Spleen (tissue), 11 donors: Measurements from ENCODE around the gene NTN1. TPM values are rescaled to one million over a fixed set of nuclear protein-coding genes. Genes with fewer than 3 reads are reported as not detected.
A peak's percentile ranks its signal among the peaks of the same experiment; 100 is the strongest.

Source experiments
- DNase-seq: peaks from one replicate; pipeline ENCODE4 v3.0.0-alpha.2; 2020
- H3K27ac ChIP-seq, 8 donors: fragments of 200-600 bp; sonication (generic) in 7 of 8; 1 replicate in 4 of 8; 2 replicates in 4 of 8; pipeline versions ENCODE4 v1.5.0 to v1.8.0; 2016 to 2021; ENCODE audit warnings: inconsistent platforms in 4 of 8, mild to moderate bottlenecking in 4 of 8, moderate library complexity in 1 of 8
- H3K27me3 ChIP-seq, 7 donors: fragments of 200-600 bp; sonication (generic) in 6 of 7; replicated peaks in 1 of 7; 1 replicate in 4 of 7; 2 replicates in 3 of 7; pipeline versions ENCODE4 v1.5.0 to v1.8.0; 2016 to 2021; ENCODE audit warnings: inconsistent platforms in 3 of 7, mild to moderate bottlenecking in 1 of 7
- H3K36me3 ChIP-seq, 6 donors: fragments of 200-600 bp; sonication (generic) in 5 of 6; 1 replicate in 4 of 6; 2 replicates in 2 of 6; pipeline versions ENCODE4 v1.5.0 to v1.8.0; 2016 to 2021; ENCODE audit warnings: inconsistent platforms in 2 of 6
- H3K4me1 ChIP-seq, 6 donors: fragments of 200-600 bp; sonication (generic) in 5 of 6; 1 replicate in 3 of 6; 2 replicates in 3 of 6; pipeline versions ENCODE4 v1.5.0 to v1.8.0; 2016 to 2021; ENCODE audit warnings: inconsistent platforms in 3 of 6
- H3K4me3 ChIP-seq, 8 donors: fragments of 200-600 bp; sonication (generic) in 7 of 8; 1 replicate in 4 of 8; 2 replicates in 4 of 8; pipeline versions ENCODE4 v1.5.0 to v1.8.0; 2016 to 2021; ENCODE audit warnings: inconsistent platforms in 4 of 8, mild to moderate bottlenecking in 4 of 8, moderate library complexity in 2 of 8
- H3K9me3 ChIP-seq, 8 donors: fragments of 200-600 bp; sonication (generic) in 7 of 8; 1 replicate in 4 of 8; 2 replicates in 4 of 8; pipeline versions ENCODE4 v1.5.0 to v1.8.0; 2016 to 2021; ENCODE audit warnings: inconsistent platforms in 4 of 8
- POLR2A ChIP-seq, 3 donors: fragments of 450-650 bp; IDR thresholded peaks; one replicate each; pipeline ENCODE4 v1.5.1; 2017; ENCODE audit warnings: antibody characterized with exemption in 3 of 3, mild to moderate bottlenecking in 1 of 3
- POLR2AphosphoS5 ChIP-seq, 3 donors: sonication (generic); formaldehyde crosslinking; IDR thresholded peaks; one replicate each; pipeline ENCODE4 v1.5.1; 2017; ENCODE audit warnings: antibody characterized with exemption in 3 of 3
- WGBS, 5 donors: extraction: QIAGEN DNeasy Blood & Tissue Kit in 3 of 5; methylation state at CpG; one replicate each; pipeline versions ENCODE4 v1.1.5 to v1.1.7; 2013 to 2018; 5-methylcytosine and 5-hydroxymethylcytosine counted together
- intact Hi-C: fragments of 100-400 bp; cut with DNase I; formaldehyde crosslinking; loops from one replicate; pipeline ENCODE4 v1.15.0; 2023; ENCODE audit warnings: low total_unique reads
- polyA plus RNA-seq, 3 donors: library from polyadenylated mRNA; stranded (reverse); fragments of 200-250 nt; gene quantifications; one replicate each; pipeline ENCODE4 v1.2.1, GENCODE V29; 2013
- total RNA-seq, 7 donors: library from RNA; depleted of rRNA in 3 of 7; stranded (reverse); fragments of >200 nt in 3 of 7; fragmentation: NEBNext Ultra II Directional in 4 of 7; extraction: Animal tissue kit (Norgen Biotek cat#: 25700) in 4 of 7; gene quantifications; one replicate each; pipeline versions ENCODE4 v1.1.0 to v1.2.1, GENCODE V29; 2016 to 2021
- TF ChIP-seq, protein P1 (sequence below), 11 experiments: fragments of 200-600 bp in 7 of 11; fragments of 450-650 bp in 4 of 11; sonication (generic) in 4 of 11; IDR thresholded peaks in 8 of 11; conservative IDR thresholded peaks in 3 of 11; 1 replicate in 7 of 11; 2 replicates in 4 of 11; pipeline versions ENCODE4 v1.4.0 to v1.8.0; 2016 to 2021; ENCODE audit warnings: antibody characterized with exemption in 11 of 11, inconsistent platforms in 4 of 11, mild to moderate bottlenecking in 1 of 11
- donor health status: healthy with polysubstance abuse.
- donor health status: DM: no; HTN: no; CAD: no; lungs with moderate emphysema.
- donor health status: DM: no; HTN: no; CAD: no.
- donor health status: Bipolar disorder and iron deficiency.
- donor health status: healthy.
- donor health status: DM: no; HTN: no; CAD: no.
- donor health status: DM: yes; HTN: yes; CAD: no.

Gene NTN1
- total and polyA plus RNA-seq, 10 donors: 0.07 to 0.43 (median 0.23) TPM; not detected in 2

DNA sequence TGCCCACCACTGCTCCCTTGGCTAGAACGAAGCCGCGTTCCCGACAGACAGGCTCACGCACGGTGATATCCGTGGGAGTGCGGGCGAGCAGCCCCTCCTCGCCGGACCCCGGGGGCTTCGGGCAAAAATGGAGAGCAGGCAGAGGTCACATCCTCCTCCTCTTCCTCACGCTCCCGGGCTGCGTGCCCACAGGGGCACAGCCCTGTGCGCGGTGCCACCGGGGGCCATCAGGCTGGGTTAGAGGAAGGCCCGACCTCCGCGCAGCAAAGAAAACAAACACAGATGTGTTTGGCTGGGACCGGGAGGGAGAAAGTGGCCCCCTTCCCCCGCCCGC, 519 bp upstream of the NTN1 start:
- H3K27ac ChIP-seq: no peak overlapping the region
- H3K4me3 ChIP-seq: peak overlapping the region; percentile 63 to 91 (median 78)
- no peaks in the 10 kb centered on the region for H3K36me3 ChIP-seq
- no peaks in the 10 kb centered on the region for H3K9me3 ChIP-seq
- intact Hi-C loops: no loop called here
- TF ChIP-seq POLR2A (IDR thresholded peaks at IDR 0.05): no peak
- no peak for TF ChIP-seq POLR2AphosphoS5 (IDR thresholded peaks at IDR 0.05)
- TF ChIP-seq, protein P1, sequence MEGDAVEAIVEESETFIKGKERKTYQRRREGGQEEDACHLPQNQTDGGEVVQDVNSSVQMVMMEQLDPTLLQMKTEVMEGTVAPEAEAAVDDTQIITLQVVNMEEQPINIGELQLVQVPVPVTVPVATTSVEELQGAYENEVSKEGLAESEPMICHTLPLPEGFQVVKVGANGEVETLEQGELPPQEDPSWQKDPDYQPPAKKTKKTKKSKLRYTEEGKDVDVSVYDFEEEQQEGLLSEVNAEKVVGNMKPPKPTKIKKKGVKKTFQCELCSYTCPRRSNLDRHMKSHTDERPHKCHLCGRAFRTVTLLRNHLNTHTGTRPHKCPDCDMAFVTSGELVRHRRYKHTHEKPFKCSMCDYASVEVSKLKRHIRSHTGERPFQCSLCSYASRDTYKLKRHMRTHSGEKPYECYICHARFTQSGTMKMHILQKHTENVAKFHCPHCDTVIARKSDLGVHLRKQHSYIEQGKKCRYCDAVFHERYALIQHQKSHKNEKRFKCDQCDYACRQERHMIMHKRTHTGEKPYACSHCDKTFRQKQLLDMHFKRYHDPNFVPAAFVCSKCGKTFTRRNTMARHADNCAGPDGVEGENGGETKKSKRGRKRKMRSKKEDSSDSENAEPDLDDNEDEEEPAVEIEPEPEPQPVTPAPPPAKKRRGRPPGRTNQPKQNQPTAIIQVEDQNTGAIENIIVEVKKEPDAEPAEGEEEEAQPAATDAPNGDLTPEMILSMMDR (IDR thresholded peaks at IDR 0.05 in 8 of 11, conservative IDR thresholded peaks at IDR 0.05 in 3 of 11): no peak
- peaks cover 23 to 44% (median 35%) of the 10 kb centered on the region in 6 donors for H3K4me1 ChIP-seq
- peaks cover 10 to 99% (median 63%) of the 10 kb centered on the region in 7 donors for H3K27me3 ChIP-seq
- peak; percentile 76 for DNase-seq
- WGBS, 5 donors: 1% methylated on average over 15 to 25 of the region's 25 CpGs

- Histone ChIP-seq H3K27ac (no peak overlapping the region), H3K36me3 (no peaks in the 10 kb centered on the region), H3K9me3 (no peaks in the 10 kb centered on the region), H3K4me3 (peak overlapping the region; percentile 63 to 91 (median 78)), H3K4me1 (peaks cover 23 to 44% (median 35%) of the 10 kb centered on the region in 6 donors), H3K27me3 (peaks cover 10 to 99% (median 63%) of the 10 kb centered on the region in 7 donors)
- 0 to 4% (median 1%) methylated on average over 24 to 79 of the region's 79 CpGs for WGBS, 5 donors
- intact Hi-C loops: no loop called here
- TF ChIP-seq POLR2AphosphoS5 (IDR thresholded peaks at IDR 0.05) (no peak), POLR2A (IDR thresholded peaks at IDR 0.05) (no peak)
- TF ChIP-seq, protein P1 (IDR thresholded peaks at IDR 0.05 in 8 of 11, conservative IDR thresholded peaks at IDR 0.05 in 3 of 11): no peak
- no peak for DNase-seq
Measured at GRCh38 chr17:9021992-9022572, 772 bp downstream of the NTN1 start.

GRCh38 chr17:9022573-9023391, 1.5 kb downstream of the NTN1 start:
- Histone ChIP-seq H3K9me3 (no peaks in the 10 kb centered on the region), H3K4me3 (peak overlapping the region; percentile 63 to 91 (median 78)), H3K4me1 (peaks cover 23 to 44% (median 35%) of the 10 kb centered on the region in 6 donors), H3K27ac (no peak overlapping the region), H3K36me3 (no peaks in the 10 kb centered on the region), H3K27me3 (peaks cover 10 to 99% (median 61%) of the 10 kb centered on the region in 7 donors)
- intact Hi-C loops: no loop called here
- 2 to 5% (median 3%) methylated on average over 36 to 106 of the region's 106 CpGs for WGBS, 5 donors
- TF ChIP-seq POLR2A (IDR thresholded peaks at IDR 0.05) (no peak), POLR2AphosphoS5 (IDR thresholded peaks at IDR 0.05) (no peak)
- TF ChIP-seq, protein P1 (IDR thresholded peaks at IDR 0.05 in 8 of 11, conservative IDR thresholded peaks at IDR 0.05 in 3 of 11): peak in 1 of 11 experiments; percentile 22
- DNase-seq: no peak
